ENCODE measurements around the gene TEX48. TPM values are rescaled to one million over a fixed set of nuclear protein-coding genes. Genes with fewer than 3 reads are reported as not detected.

The TEX48 gene
- total and polyA plus RNA-seq, 3 experiments from 2014 or later = 0.46 to 0.86 TPM; not detected in 1

DNA sequence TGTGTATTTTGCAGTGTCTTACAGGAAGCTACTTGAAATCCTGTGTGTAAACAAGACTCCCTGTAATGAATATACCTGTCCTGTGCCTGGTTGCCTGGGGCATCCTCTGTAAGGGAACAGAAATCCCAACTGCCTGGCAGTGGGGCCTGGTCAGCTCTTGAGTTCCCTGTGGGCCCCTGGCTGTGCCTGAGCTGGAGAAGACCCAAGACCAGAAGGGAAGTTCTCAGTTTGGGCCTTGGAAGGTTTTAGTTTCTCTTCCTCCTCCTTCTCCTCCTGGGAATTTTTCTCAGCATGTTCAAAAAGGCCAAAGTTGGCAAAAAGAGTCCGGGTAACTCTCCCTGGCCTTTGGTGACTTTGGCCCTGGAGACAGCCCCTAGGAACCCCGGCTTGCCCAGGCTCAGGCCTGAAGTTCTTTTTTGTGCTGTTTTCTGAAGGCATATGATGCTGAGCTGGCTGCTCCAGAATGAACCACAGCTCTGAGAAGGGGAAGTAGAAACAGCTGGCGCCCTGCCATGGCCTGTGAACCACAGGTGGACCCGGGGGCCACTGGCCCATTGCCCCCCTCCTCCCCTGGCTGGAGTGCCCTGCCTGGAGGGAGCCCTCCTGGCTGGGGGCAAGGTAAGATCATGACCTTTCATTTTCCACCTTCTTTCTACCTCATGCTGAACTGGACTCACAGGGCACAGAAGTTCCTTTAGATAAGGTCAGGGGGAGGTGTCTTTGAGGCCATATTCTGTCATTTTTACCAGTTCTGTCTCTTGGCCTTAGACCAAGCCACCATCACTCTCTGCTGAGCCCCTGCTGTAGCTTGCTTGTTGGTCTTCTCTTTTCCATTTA, 65.1 kb downstream of the TEX48 start:
- Mint-ChIP-seq H3K4me3 (no peak overlapping the region), H3K4me1 (peaks cover 28 to 41% (median 36%) of the 10 kb centered on the region in 3 donors), H3K36me3 (peaks cover 7 to 32% (median 14%) of the 10 kb centered on the region in 3 donors), H3K27ac (peak overlapping the region in 6 of 8 donors; percentile 23 to 90 (median 44)), H3K9me3 (no peaks in the 10 kb centered on the region), H3K27me3 (no peaks in the 10 kb centered on the region)
- Histone ChIP-seq H3K4me1 (ENCODE audit: insufficient read depth, low read length) (peaks cover 23% of the 10 kb centered on the region), H3K4me3 (ENCODE audit: low read length) (no peak overlapping the region), H3K9me3 (ENCODE audit: low read length) (no peaks in the 10 kb centered on the region), H3K27ac (ENCODE audit: low read depth, low read length) (no peak overlapping the region), H3K27me3 (ENCODE audit: insufficient read depth, low read length, poor library complexity, severe bottlenecking) (no peaks in the 10 kb centered on the region), H3K36me3 (ENCODE audit: insufficient read depth, low read length) (no peaks in the 10 kb centered on the region)
- CTCF ChIA-PET = interaction anchor here (1.1 to 1.4 kb wide), 3 partner anchors 23 to 37 kb away, joined by 3 to 6 read pairs (median 5); no protein-coding TSS in a partner anchor
- POLR2A ChIA-PET = no interaction called here
- DNase-seq = no peak

Other genes with a start within 250 kb of the TEX48 start
- 1 to 10 TPM; 8.6 to 9.0 TPM for gene WHRN, start 176.7 kb downstream of the TEX48 start, total RNA-seq
- 5.5 TPM for gene WHRN, start 176.7 kb downstream of the TEX48 start, polyA plus RNA-seq
- gene ATP6V1G1, start 94.4 kb downstream of the TEX48 start, total RNA-seq = 10 to 100 TPM; 48.2 to 49.0 TPM
- gene ATP6V1G1, start 94.4 kb downstream of the TEX48 start, polyA plus RNA-seq = 278 TPM
- 10 to 100 TPM; 20.2 to 21.1 TPM for gene TMEM268, start 70.9 kb downstream of the TEX48 start, total RNA-seq
- gene TMEM268, start 70.9 kb downstream of the TEX48 start, polyA plus RNA-seq = 9.7 TPM
- gene TEX53, start 24.4 kb downstream of the TEX48 start, total RNA-seq = not detected
- gene TEX53, start 24.4 kb downstream of the TEX48 start, polyA plus RNA-seq = not detected
- under 1 TPM; 0.15 to 0.20 TPM for gene TNFSF15, start 123.8 kb upstream of the TEX48 start, total RNA-seq
- gene TNFSF15, start 123.8 kb upstream of the TEX48 start, polyA plus RNA-seq = not detected
- 10 to 100 TPM; 72.6 to 73.2 TPM for gene TNFSF8, start 248.4 kb upstream of the TEX48 start, total RNA-seq
- 83.6 TPM for gene TNFSF8, start 248.4 kb upstream of the TEX48 start, polyA plus RNA-seq